Stomach (tissue), 9 donors: ENCODE data around the gene ACACB. TPM values are rescaled to one million over a fixed set of nuclear protein-coding genes. Genes with fewer than 3 reads are reported as not detected.

Source experiments
- DNase-seq, 2 donors: peaks; one replicate each; pipeline versions ENCODE4 v3.0.0 to v3.0.0-alpha.2; 2013 to 2019
- H3K27ac ChIP-seq, 5 donors: fragments of 200-600 bp in 4 of 5; sonication (generic) in 4 of 5; one replicate each; pipeline ENCODE4 v1.5.1; 2013 to 2019; ENCODE audit warnings: mild to moderate bottlenecking in 1 of 5, moderate library complexity in 1 of 5
- H3K27me3 ChIP-seq, 3 donors: fragments of 200-600 bp; sonication (generic); one replicate each; pipeline ENCODE4 v1.5.1; 2017 to 2019; ENCODE audit warnings: mixed run types in 1 of 3
- H3K36me3 ChIP-seq, 4 donors: fragments of 200-600 bp; sonication (generic); 1 replicate in 3 of 4; 2 replicates in 1 of 4; pipeline ENCODE4 v1.5.1; 2016 to 2019
- H3K4me1 ChIP-seq, 4 donors: fragments of 200-600 bp; sonication (generic); one replicate each; pipeline ENCODE4 v1.5.1; 2016 to 2019
- H3K4me3 ChIP-seq, 4 donors: fragments of 200-600 bp; sonication (generic) in 3 of 4; one replicate each; pipeline ENCODE4 v1.5.1; 2016 to 2019; ENCODE audit warnings: mild to moderate bottlenecking in 1 of 4
- H3K9me3 ChIP-seq, 4 donors: fragments of 200-600 bp; sonication (generic); one replicate each; pipeline ENCODE4 v1.5.1; 2016 to 2019
- CTCF ChIP-seq, 7 experiments: fragments of 450-650 bp in 4 of 7; fragments of 200-600 bp in 3 of 7; sonication (generic) in 3 of 7; IDR thresholded peaks; one replicate each; pipeline ENCODE4 v1.5.1; 2016 to 2019; ENCODE audit warnings: antibody characterized with exemption in 7 of 7, control low read depth in 2 of 7, mild to moderate bottlenecking in 1 of 7
- EP300 ChIP-seq: sonication (generic); formaldehyde crosslinking; IDR thresholded peaks from one replicate; pipeline ENCODE4 v1.6.1; 2017; ENCODE audit warnings: antibody characterized with exemption
- POLR2A ChIP-seq, 4 donors: fragments of 450-650 bp; IDR thresholded peaks; one replicate each; pipeline ENCODE4 v1.6.1; 2016; ENCODE audit warnings: antibody characterized with exemption in 4 of 4, control low read depth in 2 of 4, mild to moderate bottlenecking in 1 of 4, moderate library complexity in 1 of 4
- POLR2AphosphoS5 ChIP-seq, 3 donors: sonication (generic); formaldehyde crosslinking; IDR thresholded peaks; one replicate each; pipeline ENCODE4 v1.6.1; 2016; ENCODE audit warnings: antibody characterized with exemption in 3 of 3
- WGBS, 5 donors: extraction: QIAGEN DNeasy Blood & Tissue Kit in 3 of 5; methylation state at CpG; one replicate each; pipeline versions ENCODE4 v1.1.5 to v1.1.7; 2013 to 2018; 5-methylcytosine and 5-hydroxymethylcytosine counted together
- intact Hi-C: fragments of 100-400 bp; cut with DNase I; formaldehyde crosslinking; loops from one replicate; pipeline ENCODE4 v1.15.1; 2023; ENCODE audit warnings: low total_unique reads
- polyA plus RNA-seq, 3 donors: library from polyadenylated mRNA; stranded (reverse); fragments of 200-250 nt; gene quantifications; one replicate each; pipeline ENCODE4 v1.2.3, GENCODE V29; 2013
- total RNA-seq, 5 donors: library from RNA; depleted of rRNA; stranded (reverse); fragments of >200 nt; gene quantifications; one replicate each; pipeline versions ENCODE4 v1.1.0 to v1.2.3, GENCODE V29; 2014 to 2016
- donor health status: healthy with polysubstance abuse.
- donor health status: Bipolar disorder and iron deficiency.
- donor health status: healthy.

ACACB gene
- total and polyA plus RNA-seq, 8 donors, result 6.1 to 2,520 (median 50.2) TPM

DNA sequence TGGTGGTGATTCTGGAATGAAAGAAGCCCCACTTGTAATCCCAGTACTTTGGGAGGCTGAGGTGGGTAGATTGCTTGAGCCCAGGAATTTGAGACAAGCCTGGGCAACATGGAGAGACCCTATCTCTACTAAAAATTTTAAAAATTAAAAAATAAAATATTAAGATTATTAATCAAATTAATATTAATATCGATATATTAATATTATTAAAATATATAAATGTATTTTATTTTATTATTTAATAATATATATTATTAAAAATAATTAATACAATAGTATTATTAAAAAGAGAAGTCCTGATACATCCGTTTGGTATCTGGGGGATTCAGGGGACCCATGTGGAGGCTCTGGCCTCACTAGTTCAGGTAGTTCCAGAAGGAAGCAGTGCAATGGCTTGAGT is 124.0 kb downstream of the ACACB start:
- no peak for DNase-seq
- Histone ChIP-seq H3K4me3 (no peak overlapping the region), H3K27me3 (no peaks in the 10 kb centered on the region), H3K27ac (no peak overlapping the region), H3K4me1 (no peaks in the 10 kb centered on the region), H3K36me3 (peaks cover 84 to 98% (median 95%) of the 10 kb centered on the region in 4 donors), H3K9me3 (no peaks in the 10 kb centered on the region)
- TF ChIP-seq CTCF (IDR thresholded peaks at IDR 0.05), result no peak
- no peak for TF ChIP-seq EP300
- TF ChIP-seq POLR2A (IDR thresholded peaks at IDR 0.05), result no peak
- no peak for TF ChIP-seq POLR2AphosphoS5 (IDR thresholded peaks at IDR 0.05)
- WGBS, 5 donors, result 94 to 97% (median 96%) methylated on average over 2 of the region's 2 CpGs
- intact Hi-C loops, result no loop called here

GRCh38 chr12:109241936-109242335 is 125.5 kb downstream of the ACACB start:
- H3K27ac ChIP-seq, result no peak overlapping the region
- DNase-seq, result no peak
- no peaks in the 10 kb centered on the region for H3K4me1 ChIP-seq
- WGBS, 5 donors, result 84 to 92% (median 91%) methylated on average over 5 of the region's 5 CpGs
- intact Hi-C loops, result no loop called here
- H3K36me3 ChIP-seq, result peaks cover 84 to 98% (median 95%) of the 10 kb centered on the region in 4 donors
- TF ChIP-seq EP300, result no peak
- no peak for TF ChIP-seq POLR2A (IDR thresholded peaks at IDR 0.05)
- TF ChIP-seq CTCF (IDR thresholded peaks at IDR 0.05), result no peak
- TF ChIP-seq POLR2AphosphoS5 (IDR thresholded peaks at IDR 0.05), result no peak
- no peak overlapping the region for H3K4me3 ChIP-seq
- H3K27me3 ChIP-seq, result no peaks in the 10 kb centered on the region
- H3K9me3 ChIP-seq, result no peaks in the 10 kb centered on the region

GRCh38 chr12:109244073-109244472 is 127.7 kb downstream of the ACACB start:
- peak in 1 of 2 donors; percentile 15 for DNase-seq
- H3K4me3 ChIP-seq, result no peak overlapping the region
- no peak overlapping the region for H3K27ac ChIP-seq
- H3K27me3 ChIP-seq, result no peaks in the 10 kb centered on the region
- TF ChIP-seq CTCF (IDR thresholded peaks at IDR 0.05) (no peak), POLR2A (IDR thresholded peaks at IDR 0.05) (no peak), EP300 (no peak), POLR2AphosphoS5 (IDR thresholded peaks at IDR 0.05) (no peak)
- no peaks in the 10 kb centered on the region for H3K9me3 ChIP-seq
- H3K4me1 ChIP-seq, result peaks cover 0 to 15% (median 6%) of the 10 kb centered on the region in 4 donors
- peaks cover 79 to 100% (median 96%) of the 10 kb centered on the region in 4 donors for H3K36me3 ChIP-seq
- intact Hi-C loops, result no loop called here
- WGBS, 5 donors, result 81 to 89% (median 83%) methylated on average over 5 of the region's 5 CpGs

DNA sequence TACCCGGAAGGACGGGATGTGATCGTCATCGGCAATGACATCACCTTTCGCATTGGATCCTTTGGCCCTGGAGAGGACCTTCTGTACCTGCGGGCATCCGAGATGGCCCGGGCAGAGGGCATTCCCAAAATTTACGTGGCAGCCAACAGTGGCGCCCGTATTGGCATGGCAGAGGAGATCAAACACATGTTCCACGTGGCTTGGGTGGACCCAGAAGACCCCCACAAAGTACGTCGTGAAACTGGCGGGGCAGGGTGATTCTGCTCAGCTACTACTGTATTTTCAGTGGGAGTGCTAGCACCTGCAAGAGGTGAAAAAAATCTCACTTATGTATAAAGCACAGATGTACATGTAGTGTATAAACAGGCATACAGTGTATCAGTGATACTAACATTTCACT is 129.8 kb downstream of the ACACB start:
- H3K27ac ChIP-seq, result no peak overlapping the region
- no peak for TF ChIP-seq POLR2AphosphoS5 (IDR thresholded peaks at IDR 0.05)
- no peaks in the 10 kb centered on the region for H3K9me3 ChIP-seq
- peaks cover 59 to 99% (median 94%) of the 10 kb centered on the region in 4 donors for H3K36me3 ChIP-seq
- intact Hi-C loops, result no loop called here
- WGBS, 5 donors, result 95 to 96% (median 96%) methylated on average over 15 of the region's 15 CpGs
- no peaks in the 10 kb centered on the region for H3K27me3 ChIP-seq
- H3K4me1 ChIP-seq, result peaks cover 0 to 15% (median 6%) of the 10 kb centered on the region in 4 donors
- H3K4me3 ChIP-seq, result no peak overlapping the region
- no peak for DNase-seq

- Histone ChIP-seq H3K4me1 (peaks cover 0 to 15% (median 6%) of the 10 kb centered on the region in 4 donors), H3K9me3 (no peaks in the 10 kb centered on the region), H3K27ac (no peak overlapping the region), H3K27me3 (no peaks in the 10 kb centered on the region), H3K4me3 (no peak overlapping the region), H3K36me3 (peaks cover 44 to 99% (median 94%) of the 10 kb centered on the region in 4 donors)
- WGBS, 5 donors, result 54 to 72% (median 62%) methylated on average over 9 of the region's 9 CpGs
- TF ChIP-seq EP300 (no peak), POLR2A (IDR thresholded peaks at IDR 0.05) (no peak), POLR2AphosphoS5 (IDR thresholded peaks at IDR 0.05) (no peak), CTCF (IDR thresholded peaks at IDR 0.05) (no peak)
- DNase-seq, result peak; percentile 61 to 79
- intact Hi-C loops, result no loop called here
Observed at GRCh38 chr12:109247831-109248654, 131.7 kb downstream of the ACACB start.
